ENCODE data around the gene PLEKHG5.

The PLEKHG5 gene

GRCh38 chr1:6491480-6491962 lies at the start of gene PLEKHG5:
Gene PLEKHG5 (minus strand): TSS chr1:6491667. CDS start chr1:6477571, 14,096 bp downstream.
- DNase-seq (ENCODE audit: low spot score) = no peak

- DNase-seq (ENCODE audit: low spot score) = no peak
These were observed 47.5 kb upstream of the PLEKHG5 start for GRCh38 chr1:6538956-6539355.

GRCh38 chr1:6536291-6536690 lies 44.8 kb upstream of the PLEKHG5 start:
- no peak for DNase-seq (ENCODE audit: low spot score)

- no peak for DNase-seq (ENCODE audit: low spot score)
These were observed 43.7 kb upstream of the PLEKHG5 start for GRCh38 chr1:6535214-6535613.

- DNase-seq (ENCODE audit: low spot score) = no peak
These were observed 42.9 kb upstream of the PLEKHG5 start for GRCh38 chr1:6534248-6534822.

- DNase-seq (ENCODE audit: low spot score) = no peak
These were observed 40.5 kb upstream of the PLEKHG5 start for GRCh38 chr1:6531996-6532395.

GRCh38 chr1:6530504-6531160 lies 39.2 kb upstream of the PLEKHG5 start:
- DNase-seq (ENCODE audit: low spot score) = no peak

GRCh38 chr1:6528492-6528891 lies 37.0 kb upstream of the PLEKHG5 start:
- DNase-seq (ENCODE audit: low spot score) = no peak

- DNase-seq (ENCODE audit: low spot score) = no peak
These were observed 34.8 kb upstream of the PLEKHG5 start for GRCh38 chr1:6526316-6526715.

GRCh38 chr1:6523566-6523965 lies 32.1 kb upstream of the PLEKHG5 start:
- DNase-seq (ENCODE audit: low spot score) = no peak

GRCh38 chr1:6521536-6521935 lies 30.1 kb upstream of the PLEKHG5 start:
- no peak for DNase-seq (ENCODE audit: low spot score)

- no peak for DNase-seq (ENCODE audit: low spot score)
These were observed 28.6 kb upstream of the PLEKHG5 start for GRCh38 chr1:6519935-6520671.

- DNase-seq (ENCODE audit: low spot score) = no peak
These were observed 28.0 kb upstream of the PLEKHG5 start for GRCh38 chr1:6519491-6519934.

- DNase-seq (ENCODE audit: low spot score) = no peak
These were observed 26.0 kb upstream of the PLEKHG5 start for GRCh38 chr1:6517435-6517851.

GRCh38 chr1:6515771-6516170 lies 24.3 kb upstream of the PLEKHG5 start:
- no peak for DNase-seq (ENCODE audit: low spot score)

- no peak for DNase-seq (ENCODE audit: low spot score)
These were observed 21.9 kb upstream of the PLEKHG5 start for GRCh38 chr1:6513320-6513801.

GRCh38 chr1:6512908-6513280 lies 21.4 kb upstream of the PLEKHG5 start:
- DNase-seq (ENCODE audit: low spot score) = no peak

GRCh38 chr1:6512245-6512907 lies 20.9 kb upstream of the PLEKHG5 start:
- DNase-seq (ENCODE audit: low spot score) = no peak

GRCh38 chr1:6511561-6512244 lies 20.2 kb upstream of the PLEKHG5 start:
- no peak for DNase-seq (ENCODE audit: low spot score)

- DNase-seq (ENCODE audit: low spot score) = no peak
These were observed 19.6 kb upstream of the PLEKHG5 start for GRCh38 chr1:6511056-6511455.

GRCh38 chr1:6510493-6510892 lies 19.0 kb upstream of the PLEKHG5 start:
- no peak for DNase-seq (ENCODE audit: low spot score)

GRCh38 chr1:6509919-6510291 lies 18.4 kb upstream of the PLEKHG5 start:
- peak; percentile 66 for DNase-seq (ENCODE audit: low spot score)

All from left forelimb (tissue), 1 donor.